GM19467 (cell line): ENCODE data around the gene PCDH18.
"Not testable (repeated sequence)": the region's sequence is repeated elsewhere in the genome, so short reads cannot be mapped to it uniquely, and the experiment has no call there.

ENCODE experiments used
- ATAC-seq: cut with Tn5 transposase; IDR thresholded peaks from one replicate; pipeline ENCODE4 v1.9.1; 2021; ENCODE audit warnings: mild to moderate bottlenecking, moderate library complexity; ENCODE audit not compliant: unreplicated experiment

The PCDH18 gene, protein sequence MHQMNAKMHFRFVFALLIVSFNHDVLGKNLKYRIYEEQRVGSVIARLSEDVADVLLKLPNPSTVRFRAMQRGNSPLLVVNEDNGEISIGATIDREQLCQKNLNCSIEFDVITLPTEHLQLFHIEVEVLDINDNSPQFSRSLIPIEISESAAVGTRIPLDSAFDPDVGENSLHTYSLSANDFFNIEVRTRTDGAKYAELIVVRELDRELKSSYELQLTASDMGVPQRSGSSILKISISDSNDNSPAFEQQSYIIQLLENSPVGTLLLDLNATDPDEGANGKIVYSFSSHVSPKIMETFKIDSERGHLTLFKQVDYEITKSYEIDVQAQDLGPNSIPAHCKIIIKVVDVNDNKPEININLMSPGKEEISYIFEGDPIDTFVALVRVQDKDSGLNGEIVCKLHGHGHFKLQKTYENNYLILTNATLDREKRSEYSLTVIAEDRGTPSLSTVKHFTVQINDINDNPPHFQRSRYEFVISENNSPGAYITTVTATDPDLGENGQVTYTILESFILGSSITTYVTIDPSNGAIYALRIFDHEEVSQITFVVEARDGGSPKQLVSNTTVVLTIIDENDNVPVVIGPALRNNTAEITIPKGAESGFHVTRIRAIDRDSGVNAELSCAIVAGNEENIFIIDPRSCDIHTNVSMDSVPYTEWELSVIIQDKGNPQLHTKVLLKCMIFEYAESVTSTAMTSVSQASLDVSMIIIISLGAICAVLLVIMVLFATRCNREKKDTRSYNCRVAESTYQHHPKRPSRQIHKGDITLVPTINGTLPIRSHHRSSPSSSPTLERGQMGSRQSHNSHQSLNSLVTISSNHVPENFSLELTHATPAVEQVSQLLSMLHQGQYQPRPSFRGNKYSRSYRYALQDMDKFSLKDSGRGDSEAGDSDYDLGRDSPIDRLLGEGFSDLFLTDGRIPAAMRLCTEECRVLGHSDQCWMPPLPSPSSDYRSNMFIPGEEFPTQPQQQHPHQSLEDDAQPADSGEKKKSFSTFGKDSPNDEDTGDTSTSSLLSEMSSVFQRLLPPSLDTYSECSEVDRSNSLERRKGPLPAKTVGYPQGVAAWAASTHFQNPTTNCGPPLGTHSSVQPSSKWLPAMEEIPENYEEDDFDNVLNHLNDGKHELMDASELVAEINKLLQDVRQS

DNA sequence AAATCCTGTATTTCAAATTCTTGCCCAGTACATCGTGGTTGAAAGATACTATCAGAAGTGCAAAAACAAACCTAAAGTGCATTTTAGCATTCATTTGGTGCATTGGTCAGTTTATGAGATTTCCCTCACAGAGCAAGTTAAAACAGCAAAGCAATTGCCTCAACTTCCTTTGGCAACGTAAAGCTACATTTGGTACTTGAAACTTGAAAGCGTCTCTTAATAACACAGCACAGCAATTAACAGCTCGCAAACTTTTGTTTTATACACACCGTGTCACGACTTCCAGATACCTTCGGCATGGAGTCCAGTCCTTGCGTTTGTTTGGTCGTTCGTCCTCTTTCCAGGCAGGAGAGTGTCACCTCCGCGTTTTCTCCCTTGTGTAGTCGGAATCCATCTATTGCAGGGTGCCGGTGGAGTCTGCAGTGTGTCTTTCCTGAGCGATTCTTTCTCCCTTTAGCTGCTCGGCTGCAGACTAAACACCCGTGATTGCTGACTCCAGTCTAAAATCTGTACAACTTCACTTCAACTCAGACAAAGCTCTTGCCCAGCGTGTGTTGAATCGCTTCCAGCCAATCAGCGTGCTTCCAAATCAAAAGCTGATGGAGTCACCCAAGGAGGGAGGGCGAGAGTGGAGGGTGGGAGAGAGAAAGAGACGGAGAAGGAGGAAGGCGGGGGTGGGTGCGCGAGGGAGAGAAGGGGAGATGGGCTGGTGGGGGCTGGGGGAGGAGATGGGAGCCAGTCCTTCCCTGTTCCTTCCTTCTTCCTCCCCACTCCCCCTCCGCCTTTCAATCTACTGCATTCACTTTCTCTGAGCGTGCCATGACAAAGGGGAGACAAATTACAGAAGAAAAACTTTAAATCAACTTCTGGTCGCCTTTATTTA lies at the start of gene PCDH18:
Gene PCDH18, minus strand, starts transcription at position 509 of the 883 bp plus-strand sequence. Its CDS starts 406 bp downstream, at position 103.
- peak; percentile 54 for ATAC-seq

DNA sequence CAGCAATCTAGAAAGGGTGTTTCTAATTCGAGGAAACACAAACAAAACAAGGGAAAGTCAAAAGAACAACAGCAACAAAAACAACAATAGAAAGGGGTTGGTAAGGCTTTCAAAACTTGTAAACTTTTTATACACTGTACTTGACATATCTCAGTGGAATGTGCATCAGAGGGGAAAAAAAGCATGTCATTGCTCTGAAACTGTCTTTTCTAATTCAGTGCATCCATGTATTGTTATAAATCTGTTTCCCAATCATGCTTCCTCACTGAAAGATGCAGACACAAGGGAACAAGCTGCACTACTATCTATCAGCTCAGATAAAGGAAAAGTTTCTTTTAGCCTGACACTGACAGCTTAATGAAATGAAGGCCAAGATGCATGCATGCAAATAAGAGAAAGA lies 44.2 kb upstream of the PCDH18 start:
- no peak for ATAC-seq

GRCh38 chr4:137572647-137573046 lies 40.4 kb upstream of the PCDH18 start:
- ATAC-seq, result no peak

- no peak for ATAC-seq
These were observed 39.9 kb upstream of the PCDH18 start for GRCh38 chr4:137572163-137572562.

- ATAC-seq, result no peak
These were observed 27.5 kb upstream of the PCDH18 start for GRCh38 chr4:137559801-137560200.

- ATAC-seq, result no peak
These were observed 26.7 kb upstream of the PCDH18 start for GRCh38 chr4:137558951-137559350.

GRCh38 chr4:137545461-137545861 lies 13.2 kb upstream of the PCDH18 start:
- ATAC-seq, result no peak

DNA sequence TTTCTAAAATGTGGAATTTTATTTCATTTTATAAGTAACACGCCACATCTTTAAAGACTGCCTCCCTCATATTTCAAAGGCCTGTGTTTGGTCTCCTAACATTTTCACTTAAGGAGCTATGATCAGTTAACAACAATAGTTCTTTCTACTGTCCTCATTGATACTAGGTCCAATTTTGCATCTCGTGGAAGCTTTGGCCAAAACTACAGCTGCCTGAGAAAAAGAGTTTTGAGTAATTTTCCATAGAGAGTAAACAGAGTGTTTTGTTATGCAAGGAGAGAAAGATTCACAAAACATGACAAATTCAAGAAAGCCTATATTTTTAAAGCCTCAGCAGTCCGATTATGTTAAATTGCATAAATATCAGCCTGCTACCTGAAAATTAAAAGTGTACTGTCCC lies 11.4 kb upstream of the PCDH18 start:
- no peak for ATAC-seq

- ATAC-seq, result no peak
These were observed 10.9 kb upstream of the PCDH18 start for GRCh38 chr4:137543198-137543597.

GRCh38 chr4:137541876-137542646 lies 9.8 kb upstream of the PCDH18 start:
- no peak for ATAC-seq

DNA sequence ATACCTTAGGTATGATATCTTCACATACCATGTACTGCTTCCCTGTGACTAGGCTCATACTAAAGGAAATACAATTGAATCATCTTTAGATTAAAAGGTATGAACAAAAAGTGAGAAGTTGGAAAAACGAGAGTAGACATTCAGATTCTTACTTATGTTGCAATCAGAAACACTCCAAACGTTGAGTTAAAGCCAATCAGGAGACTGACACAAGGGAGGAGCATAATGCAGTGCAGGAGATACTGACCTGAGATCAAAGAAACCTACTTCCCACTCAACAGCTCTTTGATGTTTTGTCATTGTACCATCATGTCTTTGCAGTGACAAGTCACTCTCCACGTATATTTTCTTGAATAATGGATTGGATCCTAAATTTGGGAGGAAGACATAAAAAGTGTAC lies 8.9 kb upstream of the PCDH18 start:
- ATAC-seq, result no peak

DNA sequence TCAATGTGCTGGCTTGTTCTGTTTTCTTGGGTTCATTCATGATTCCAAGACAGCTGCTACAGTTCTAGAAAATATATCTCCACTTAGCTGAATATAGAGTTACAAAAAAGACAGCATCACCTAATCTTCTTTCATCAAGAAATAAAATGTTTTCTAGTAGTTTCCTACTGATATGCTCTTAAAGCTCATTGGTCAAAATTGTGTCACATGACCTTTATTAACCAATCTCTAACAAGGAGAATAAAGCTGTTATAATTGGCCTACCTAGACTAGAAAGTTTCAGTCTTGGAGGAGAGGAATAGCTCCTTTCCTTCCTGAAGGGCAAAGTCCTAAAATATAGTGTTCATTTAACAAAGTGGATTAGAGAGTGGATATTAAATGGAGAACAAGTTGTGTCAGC lies 8.1 kb upstream of the PCDH18 start:
- no peak for ATAC-seq

DNA sequence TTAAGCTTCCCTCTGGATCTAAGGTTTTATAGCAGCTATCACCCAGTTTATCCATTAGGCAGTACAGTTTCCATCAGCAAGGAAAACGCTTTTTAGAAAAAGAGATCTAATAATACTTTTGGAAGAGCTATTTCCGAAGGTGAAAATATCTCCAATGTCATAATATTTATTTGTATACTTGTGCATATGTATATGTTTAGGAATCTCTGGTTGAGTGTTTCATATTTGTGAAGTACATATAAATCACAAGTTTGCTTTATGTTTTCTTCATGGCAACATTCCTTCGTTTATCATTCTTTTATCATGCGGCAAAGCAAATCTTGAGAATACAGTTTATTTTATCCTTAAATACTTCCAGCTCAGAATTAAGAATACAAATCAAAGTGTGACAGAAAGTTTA lies 6.2 kb upstream of the PCDH18 start:
- ATAC-seq, result no peak

DNA sequence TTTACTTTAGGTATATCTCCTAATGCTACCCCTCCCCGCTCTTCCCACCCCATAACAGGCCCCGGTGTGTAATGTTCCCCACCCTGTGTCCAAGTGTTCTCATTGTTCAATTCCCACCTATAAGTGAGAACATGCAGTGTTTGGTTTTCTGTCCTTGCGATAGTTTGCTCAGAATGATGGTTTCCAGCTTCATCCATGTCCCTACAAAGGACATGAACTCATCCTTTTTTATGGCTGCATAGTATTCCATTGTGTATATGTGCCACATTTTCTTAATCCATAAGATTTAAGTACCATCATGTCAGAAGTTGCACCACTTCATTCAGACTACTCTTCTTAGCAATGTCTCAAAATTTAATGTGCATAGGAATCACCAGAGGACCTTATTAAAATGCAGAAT lies 5.5 kb upstream of the PCDH18 start:
- not testable (repeated sequence) for ATAC-seq

DNA sequence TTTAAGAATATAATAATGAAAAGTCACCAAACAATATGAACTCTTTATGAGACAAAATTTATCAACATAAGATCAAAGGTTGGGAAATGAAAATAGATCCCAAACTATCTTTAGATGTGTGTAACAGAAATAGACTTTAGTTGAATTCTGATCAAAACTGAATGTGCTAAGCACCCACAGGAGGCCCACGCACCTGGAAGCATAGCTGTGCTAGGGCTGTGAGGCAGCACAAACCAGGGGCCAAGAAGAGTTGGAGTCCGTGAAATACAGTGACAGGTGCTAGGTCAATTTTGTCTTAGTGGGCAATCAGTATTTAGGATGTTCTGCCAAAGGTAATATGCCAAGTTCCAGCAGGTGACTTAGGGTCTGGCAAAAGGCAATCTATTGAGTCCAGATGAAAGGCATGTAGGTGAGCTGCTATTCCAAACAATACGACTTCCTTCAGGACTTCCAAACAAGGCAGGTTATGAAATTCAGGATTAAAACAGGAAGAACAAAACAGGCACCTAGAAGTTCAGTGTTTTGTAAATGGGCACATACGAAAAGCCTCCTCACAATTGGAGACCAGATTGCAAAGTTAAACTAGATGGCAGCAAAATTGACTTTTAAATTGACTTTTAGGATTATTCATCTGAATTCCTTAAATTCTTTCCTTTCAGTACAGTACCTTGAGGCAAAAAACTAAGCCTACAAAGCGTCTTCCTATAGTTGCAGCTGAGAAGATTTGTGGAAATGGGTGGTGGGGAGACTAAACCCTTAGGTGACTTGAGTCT lies 4.7 kb upstream of the PCDH18 start:
- no peak for ATAC-seq

- ATAC-seq, result no peak
These were observed 3.4 kb upstream of the PCDH18 start for GRCh38 chr4:137535718-137536117.

- ATAC-seq, result no peak
These were observed 2.2 kb upstream of the PCDH18 start for GRCh38 chr4:137534516-137534915.

GRCh38 chr4:137533855-137534254 lies 1.6 kb upstream of the PCDH18 start:
- ATAC-seq, result no peak

DNA sequence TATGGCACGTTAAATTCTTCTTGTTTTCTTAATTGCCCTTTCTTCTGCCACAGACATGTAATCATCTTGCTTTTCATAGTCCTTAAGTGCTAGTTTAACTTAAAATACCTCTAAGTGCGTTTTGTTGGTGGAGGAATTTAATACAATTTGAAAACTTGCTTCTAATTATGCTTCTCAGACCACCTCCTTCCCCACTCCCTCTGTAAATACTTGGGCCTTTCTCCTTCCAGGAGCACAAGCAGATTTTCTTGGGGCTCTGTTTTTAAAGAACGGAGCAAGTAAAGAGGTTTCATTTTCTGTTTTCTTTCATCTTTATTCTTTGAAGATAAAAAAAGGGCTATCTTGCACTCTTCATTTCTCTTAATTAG lies 559 bp upstream of the PCDH18 start:
- ATAC-seq, result no peak
